HepG2 (cell line): ENCODE results near the gene TCFL5. TPM values are rescaled to one million over a fixed set of nuclear protein-coding genes. Genes with fewer than 3 reads are reported as not detected.

Experiments
- GPN1 ChIP-seq: sonication (generic); formaldehyde crosslinking; IDR thresholded peaks from 2 replicates; pipeline ENCODE4 v1.5.1; 2020; ENCODE audit warnings: missing genetic modification reagents, borderline replicate concordance
- HIVEP1 ChIP-seq: sonication (generic); formaldehyde crosslinking; IDR thresholded peaks from 2 replicates; pipeline ENCODE4 v1.4.0; 2020; ENCODE audit warnings: mild to moderate bottlenecking, missing genetic modification reagents
- HMGXB3 ChIP-seq: sonication (generic); formaldehyde crosslinking; IDR thresholded peaks from 2 replicates; pipeline ENCODE4 v1.4.0; 2020; ENCODE audit warnings: missing genetic modification reagents, borderline replicate concordance
- MTERF4 ChIP-seq: sonication (generic); formaldehyde crosslinking; IDR thresholded peaks from 2 replicates; pipeline ENCODE4 v1.8.0; 2023; ENCODE audit warnings: mild to moderate bottlenecking, missing genetic modification reagents
- ONECUT2 ChIP-seq: sonication (generic); formaldehyde crosslinking; IDR thresholded peaks from 2 replicates; pipeline ENCODE4 v1.4.0; 2020; ENCODE audit warnings: missing genetic modification reagents
- RAD51 ChIP-seq: fragments of 450-650 bp; IDR thresholded peaks from 2 replicates; pipeline ENCODE4 v1.6.1; 2016; ENCODE audit warnings: borderline replicate concordance
- RFX1 ChIP-seq: fragments of 450-650 bp; IDR thresholded peaks from 2 replicates; pipeline ENCODE4 v1.6.1; 2017
- STAT5B ChIP-seq: sonication (generic); formaldehyde crosslinking; IDR thresholded peaks from 2 replicates; pipeline ENCODE4 v1.4.0; 2020; ENCODE audit warnings: missing genetic modification reagents
- U2AF2 ChIP-seq: fragments of 200-400 bp; formaldehyde crosslinking; IDR thresholded peaks from 2 replicates; pipeline ENCODE4 v1.6.1; 2017; ENCODE audit warnings: low read depth, mild to moderate bottlenecking, low read length
- ZBTB43 ChIP-seq: sonication (generic); formaldehyde crosslinking; conservative IDR thresholded peaks from 2 replicates; pipeline ENCODE4 v1.4.0; 2020; ENCODE audit warnings: missing genetic modification reagents
- ZNF510 ChIP-seq: sonication (generic); formaldehyde crosslinking; IDR thresholded peaks from 2 replicates; pipeline ENCODE4 v1.4.0; 2020; ENCODE audit warnings: low read depth, mild to moderate bottlenecking, missing genetic modification reagents
- polyA plus RNA-seq, 8 experiments: library from polyadenylated mRNA; depleted of rRNA in 3 of 8; stranded (reverse) in 7 of 8; unstranded in 1 of 8; fragments of >200 nt; fragmentation: Illumina TruSeq in 4 of 8; extraction: Trizol in 4 of 8; gene quantifications; 2 replicates each; pipeline versions ENCODE4 v1.2.1 to v1.2.3, GENCODE V29; 2011 to 2016; ENCODE audit warnings: low read depth in 4 of 8, missing spikeins in 1 of 8, mixed read lengths in 1 of 8; ENCODE audit not compliant: insufficient read depth in 1 of 8
- total RNA-seq, 5 experiments: library from RNA; depleted of rRNA; stranded (reverse); fragments of >200 nt; fragmentation: Illumina TruSeq; extraction: Trizol; gene quantifications; 2 replicates each; pipeline ENCODE4 v1.2.3, GENCODE V29; 2016; ENCODE audit warnings: low read depth in 1 of 5
- TF ChIP-seq, protein P1 (sequence below): sonication (generic); formaldehyde crosslinking; IDR thresholded peaks from 2 replicates; pipeline ENCODE4 v1.8.1; 2023; ENCODE audit warnings: mild to moderate bottlenecking, missing genetic modification reagents
- TF ChIP-seq, protein P2 (sequence below): sonication (generic); formaldehyde crosslinking; IDR thresholded peaks from 2 replicates; pipeline ENCODE4 v1.4.0; 2020; ENCODE audit warnings: low read depth, missing genetic modification reagents
- TF ChIP-seq, protein P3 (sequence below): sonication (generic); formaldehyde crosslinking; IDR thresholded peaks from 2 replicates; pipeline ENCODE4 v1.4.0; 2020; ENCODE audit warnings: missing genetic modification reagents
- TF ChIP-seq, protein P4 (sequence below): sonication (generic); formaldehyde crosslinking; conservative IDR thresholded peaks from 2 replicates; pipeline ENCODE4 v1.8.0; 2022; ENCODE audit warnings: missing genetic modification reagents

TCFL5 gene
- total and polyA plus RNA-seq, 2 of the 13 experiments (the other 11 are each of a cell fraction or from before 2014, with no cell fraction given) = 14.8 to 20.0 TPM

DNA sequence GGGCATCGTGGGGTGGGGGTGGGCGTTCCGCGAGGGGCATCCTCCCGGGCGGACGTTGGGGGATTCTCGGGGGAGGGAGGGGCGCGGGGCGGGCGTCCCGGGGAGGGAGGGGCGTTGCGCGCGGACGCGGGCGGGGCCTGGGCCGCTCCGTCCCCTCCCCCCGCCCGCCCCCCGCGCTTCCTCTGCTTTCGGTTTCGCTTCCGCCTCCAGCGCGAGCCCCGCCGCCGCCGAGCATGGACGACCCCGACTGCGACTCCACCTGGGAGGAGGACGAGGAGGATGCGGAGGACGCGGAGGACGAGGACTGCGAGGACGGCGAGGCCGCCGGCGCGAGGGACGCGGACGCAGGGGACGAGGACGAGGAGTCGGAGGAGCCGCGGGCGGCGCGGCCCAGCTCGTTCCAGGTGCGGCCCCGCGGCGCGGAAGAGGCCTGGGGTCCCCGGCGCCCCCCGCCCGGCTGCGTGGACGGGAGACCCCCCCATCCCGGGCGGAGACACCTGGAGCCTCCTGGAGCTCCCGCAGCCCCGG is 56.9 kb downstream of the TCFL5 start, which contains the start of gene OGFR (continued):
- TF ChIP-seq, protein P1, sequence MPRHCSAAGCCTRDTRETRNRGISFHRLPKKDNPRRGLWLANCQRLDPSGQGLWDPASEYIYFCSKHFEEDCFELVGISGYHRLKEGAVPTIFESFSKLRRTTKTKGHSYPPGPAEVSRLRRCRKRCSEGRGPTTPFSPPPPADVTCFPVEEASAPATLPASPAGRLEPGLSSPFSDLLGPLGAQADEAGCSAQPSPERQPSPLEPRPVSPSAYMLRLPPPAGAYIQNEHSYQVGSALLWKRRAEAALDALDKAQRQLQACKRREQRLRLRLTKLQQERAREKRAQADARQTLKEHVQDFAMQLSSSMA = no peak
- TF ChIP-seq RFX1 (no peak), MTERF4 (no peak), GPN1 (no peak; the same call in 1 of the 2 replicates), ZNF510 (CRISPR knock-in tag) (no peak), ONECUT2 (CRISPR knock-in tag) (no peak), ZBTB43 (CRISPR knock-in tag) (no peak), RAD51 (no peak), U2AF2 (no peak), HIVEP1 (CRISPR knock-in tag) (no peak), STAT5B (peak; percentile 69; the same call in 1 of the 2 replicates), HMGXB3 (CRISPR knock-in tag) (peak; percentile 63; the same call in 1 of the 2 replicates)
- TF ChIP-seq, protein P2, sequence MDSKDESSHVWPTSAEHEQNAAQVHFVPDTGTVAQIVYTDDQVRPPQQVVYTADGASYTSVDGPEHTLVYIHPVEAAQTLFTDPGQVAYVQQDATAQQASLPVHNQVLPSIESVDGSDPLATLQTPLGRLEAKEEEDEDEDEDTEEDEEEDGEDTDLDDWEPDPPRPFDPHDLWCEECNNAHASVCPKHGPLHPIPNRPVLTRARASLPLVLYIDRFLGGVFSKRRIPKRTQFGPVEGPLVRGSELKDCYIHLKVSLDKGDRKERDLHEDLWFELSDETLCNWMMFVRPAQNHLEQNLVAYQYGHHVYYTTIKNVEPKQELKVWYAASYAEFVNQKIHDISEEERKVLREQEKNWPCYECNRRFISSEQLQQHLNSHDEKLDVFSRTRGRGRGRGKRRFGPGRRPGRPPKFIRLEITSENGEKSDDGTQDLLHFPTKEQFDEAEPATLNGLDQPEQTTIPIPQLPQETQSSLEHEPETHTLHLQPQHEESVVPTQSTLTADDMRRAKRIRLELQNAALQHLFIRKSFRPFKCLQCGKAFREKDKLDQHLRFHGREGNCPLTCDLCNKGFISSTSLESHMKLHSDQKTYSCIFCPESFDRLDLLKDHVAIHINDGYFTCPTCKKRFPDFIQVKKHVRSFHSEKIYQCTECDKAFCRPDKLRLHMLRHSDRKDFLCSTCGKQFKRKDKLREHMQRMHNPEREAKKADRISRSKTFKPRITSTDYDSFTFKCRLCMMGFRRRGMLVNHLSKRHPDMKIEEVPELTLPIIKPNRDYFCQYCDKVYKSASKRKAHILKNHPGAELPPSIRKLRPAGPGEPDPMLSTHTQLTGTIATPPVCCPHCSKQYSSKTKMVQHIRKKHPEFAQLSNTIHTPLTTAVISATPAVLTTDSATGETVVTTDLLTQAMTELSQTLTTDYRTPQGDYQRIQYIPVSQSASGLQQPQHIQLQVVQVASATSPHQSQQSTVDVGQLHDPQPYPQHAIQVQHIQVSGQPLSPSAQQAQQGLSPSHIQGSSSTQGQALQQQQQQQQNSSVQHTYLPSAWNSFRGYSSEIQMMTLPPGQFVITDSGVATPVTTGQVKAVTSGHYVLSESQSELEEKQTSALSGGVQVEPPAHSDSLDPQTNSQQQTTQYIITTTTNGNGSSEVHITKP = 0 out of 2 replicates have a peak, but pooled peaks have one; percentile 25
- TF ChIP-seq, protein P3, sequence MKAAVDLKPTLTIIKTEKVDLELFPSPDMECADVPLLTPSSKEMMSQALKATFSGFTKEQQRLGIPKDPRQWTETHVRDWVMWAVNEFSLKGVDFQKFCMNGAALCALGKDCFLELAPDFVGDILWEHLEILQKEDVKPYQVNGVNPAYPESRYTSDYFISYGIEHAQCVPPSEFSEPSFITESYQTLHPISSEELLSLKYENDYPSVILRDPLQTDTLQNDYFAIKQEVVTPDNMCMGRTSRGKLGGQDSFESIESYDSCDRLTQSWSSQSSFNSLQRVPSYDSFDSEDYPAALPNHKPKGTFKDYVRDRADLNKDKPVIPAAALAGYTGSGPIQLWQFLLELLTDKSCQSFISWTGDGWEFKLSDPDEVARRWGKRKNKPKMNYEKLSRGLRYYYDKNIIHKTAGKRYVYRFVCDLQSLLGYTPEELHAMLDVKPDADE = 0 out of 2 replicates have a peak, but pooled peaks have one; percentile 78
- TF ChIP-seq, protein P4, sequence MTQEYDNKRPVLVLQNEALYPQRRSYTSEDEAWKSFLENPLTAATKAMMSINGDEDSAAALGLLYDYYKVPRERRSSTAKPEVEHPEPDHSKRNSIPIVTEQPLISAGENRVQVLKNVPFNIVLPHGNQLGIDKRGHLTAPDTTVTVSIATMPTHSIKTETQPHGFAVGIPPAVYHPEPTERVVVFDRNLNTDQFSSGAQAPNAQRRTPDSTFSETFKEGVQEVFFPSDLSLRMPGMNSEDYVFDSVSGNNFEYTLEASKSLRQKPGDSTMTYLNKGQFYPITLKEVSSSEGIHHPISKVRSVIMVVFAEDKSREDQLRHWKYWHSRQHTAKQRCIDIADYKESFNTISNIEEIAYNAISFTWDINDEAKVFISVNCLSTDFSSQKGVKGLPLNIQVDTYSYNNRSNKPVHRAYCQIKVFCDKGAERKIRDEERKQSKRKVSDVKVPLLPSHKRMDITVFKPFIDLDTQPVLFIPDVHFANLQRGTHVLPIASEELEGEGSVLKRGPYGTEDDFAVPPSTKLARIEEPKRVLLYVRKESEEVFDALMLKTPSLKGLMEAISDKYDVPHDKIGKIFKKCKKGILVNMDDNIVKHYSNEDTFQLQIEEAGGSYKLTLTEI (CRISPR knock-in tag) = no peak
